Neural cell (in vitro differentiated cells): Measurements from ENCODE around the gene ADGRL1. TPM values are rescaled to one million over a fixed set of nuclear protein-coding genes. Genes with fewer than 3 reads are reported as not detected.
A peak's percentile ranks its signal among the peaks of the same experiment; 100 is the strongest.

Source experiments
- H2AFZ ChIP-seq: fragments of 200-600, 300-800 bp; sonication (generic), shearing (Covaris generic); 2 replicates; pipeline ENCODE4 v1.6.0; 2014; ENCODE audit warnings: low read depth, mild to moderate bottlenecking, antibody characterized with exemption, low read length, moderate library complexity
- H3F3A ChIP-seq: fragments of 200-600 bp; shearing (Covaris generic); 2 replicates; pipeline ENCODE4 v1.6.1; 2016; ENCODE audit warnings: mild to moderate bottlenecking, moderate library complexity, mixed read lengths, antibody characterized with exemption, low read length; ENCODE audit not compliant: insufficient read depth, poor library complexity, severe bottlenecking
- H3K27ac ChIP-seq: fragments of 200-600, 300-800 bp; sonication (generic), shearing (Covaris generic); 2 replicates; pipeline ENCODE4 v1.5.1; 2014; ENCODE audit warnings: mild to moderate bottlenecking, low read length, moderate library complexity
- H3K27me3 ChIP-seq: fragments of 300-800, 200-600 bp; sonication (generic), shearing (Covaris generic); 2 replicates; pipeline ENCODE4 v1.6.0; 2014; ENCODE audit warnings: mild to moderate bottlenecking, low read depth, low read length, moderate library complexity; ENCODE audit not compliant: insufficient read depth
- H3K36me3 ChIP-seq: fragments of 300-800, 200-600 bp; sonication (generic), shearing (Covaris generic); 2 replicates; pipeline ENCODE4 v1.5.1; 2014; ENCODE audit warnings: mild to moderate bottlenecking, antibody characterized with exemption, low read length, moderate library complexity; ENCODE audit not compliant: insufficient read depth
- H3K4me2 ChIP-seq: fragments of 300-800, 200-600 bp; sonication (generic), shearing (Covaris generic); 2 replicates; pipeline ENCODE4 v1.6.0; 2014; ENCODE audit warnings: mild to moderate bottlenecking, low read length
- H3K4me3 ChIP-seq: fragments of 300-800, 200-600 bp; sonication (generic), shearing (Covaris generic); 2 replicates; pipeline ENCODE4 v1.5.1; 2014; ENCODE audit warnings: mild to moderate bottlenecking, low read length, moderate library complexity
- H3K79me2 ChIP-seq: fragments of 200-600 bp; shearing (Covaris generic); replicated peaks from 2 replicates; pipeline ENCODE4 v1.6.0; 2014; ENCODE audit warnings: mild to moderate bottlenecking, low read length, moderate library complexity; ENCODE audit not compliant: insufficient read depth
- H3K9ac ChIP-seq: fragments of 300-800, 200-600 bp; sonication (generic), shearing (Covaris generic); 2 replicates; pipeline ENCODE4 v1.6.1; 2016; ENCODE audit warnings: mild to moderate bottlenecking, low read length, mixed read lengths
- H3K9me2 ChIP-seq: fragments of 200-600 bp; shearing (Covaris generic); 2 replicates; pipeline ENCODE4 v1.6.1; 2016; ENCODE audit warnings: mild to moderate bottlenecking, low read length, mixed read lengths; ENCODE audit not compliant: insufficient read depth
- H3K9me3 ChIP-seq: fragments of 200-600, 300-800 bp; sonication (generic), shearing (Covaris generic); 2 replicates; pipeline ENCODE4 v1.6.1; 2016; ENCODE audit warnings: mild to moderate bottlenecking, mixed run types, low read length, moderate library complexity, mixed read lengths
- H4K20me1 ChIP-seq: fragments of 200-600 bp; shearing (Covaris generic); 2 replicates; pipeline ENCODE4 v1.6.1; 2016; ENCODE audit warnings: mild to moderate bottlenecking, mixed run types; ENCODE audit not compliant: insufficient read depth
- CTCF ChIP-seq: fragments of 450-650 bp; IDR thresholded peaks from 2 replicates; pipeline ENCODE4 v1.5.1; 2014; ENCODE audit warnings: antibody characterized with exemption, mild to moderate bottlenecking, moderate library complexity; ENCODE audit not compliant: poor library complexity, severe bottlenecking
- EP300 ChIP-seq: fragments of 450-650 bp; conservative IDR thresholded peaks from 2 replicates; pipeline ENCODE4 v1.6.1; 2014; ENCODE audit warnings: antibody characterized with exemption, mild to moderate bottlenecking, moderate library complexity; ENCODE audit not compliant: poor library complexity, severe bottlenecking
- EZH2 ChIP-seq: fragments of 200-600, 300-800 bp; shearing (Covaris generic), sonication (generic); IDR thresholded peaks from 2 replicates; pipeline ENCODE4 v1.6.1; 2014; ENCODE audit warnings: antibody characterized with exemption, low read length, borderline replicate concordance, mild to moderate bottlenecking; ENCODE audit not compliant: insufficient read depth, poor library complexity, severe bottlenecking
- MXI1 ChIP-seq: fragments of 450-650 bp; conservative IDR thresholded peaks from 2 replicates; pipeline ENCODE4 v1.6.1; 2014; ENCODE audit warnings: antibody characterized with exemption, mild to moderate bottlenecking; ENCODE audit not compliant: poor library complexity, severe bottlenecking
- POLR2AphosphoS5 ChIP-seq: IDR thresholded peaks from 2 replicates; pipeline ENCODE4 v1.6.1; 2012
- RAD21 ChIP-seq: fragments of 450-650 bp; conservative IDR thresholded peaks from 2 replicates; pipeline ENCODE4 v1.6.1; 2014; ENCODE audit warnings: antibody characterized with exemption, mild to moderate bottlenecking, moderate library complexity
- SMC3 ChIP-seq: fragments of 450-650 bp; conservative IDR thresholded peaks from 2 replicates; pipeline ENCODE4 v1.6.1; 2014; ENCODE audit warnings: antibody characterized with exemption, mild to moderate bottlenecking, moderate library complexity; ENCODE audit not compliant: poor library complexity
- TAF1 ChIP-seq: IDR thresholded peaks from 2 replicates; pipeline ENCODE4 v1.6.1; 2012; ENCODE audit warnings: low read depth
- polyA plus RNA-seq: library from polyadenylated mRNA; depleted of rRNA; stranded (reverse); fragments of >200 nt; gene quantifications from 2 replicates; pipeline ENCODE4 v1.2.3, GENCODE V29; 2014
- TF ChIP-seq, protein P1 (sequence below): IDR thresholded peaks from 2 replicates; pipeline ENCODE4 v1.6.1; 2012; ENCODE audit warnings: borderline replicate concordance

ADGRL1 gene
- polyA plus RNA-seq, 1 donor from 2014 or later: 22.2 TPM

DNA sequence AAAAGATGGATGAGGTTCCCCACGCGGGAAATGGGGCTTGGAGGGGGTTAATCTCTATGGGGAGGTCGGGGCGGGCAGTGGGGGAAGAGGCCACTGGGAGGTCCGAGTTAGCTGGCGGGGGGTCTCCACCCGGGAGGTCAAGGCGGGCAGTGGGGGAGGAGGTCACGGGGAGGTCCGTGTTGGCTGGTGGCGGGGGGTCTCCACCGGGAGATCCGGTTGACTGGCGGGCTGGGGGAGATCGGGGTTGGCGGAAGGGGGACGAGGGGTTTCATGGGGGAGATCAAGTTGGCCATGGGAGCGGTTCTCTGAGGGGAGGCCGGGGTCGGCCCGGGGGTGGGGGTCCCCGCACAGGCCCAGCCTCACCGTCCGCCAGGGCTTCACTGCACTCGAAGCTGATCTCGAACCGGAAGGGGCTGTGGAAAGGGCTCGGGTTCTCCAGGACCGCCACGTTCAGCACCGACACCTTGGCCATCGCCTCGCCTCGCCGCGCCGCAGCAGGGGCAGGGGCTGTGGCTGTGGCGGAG lies 69.9 kb downstream of the ADGRL1 start:
- no peaks in the 10 kb centered on the region for H4K20me1 ChIP-seq
- no peak overlapping the region for H3K27ac ChIP-seq
- H3K36me3 ChIP-seq: no peaks in the 10 kb centered on the region
- no peak for TF ChIP-seq SMC3
- TF ChIP-seq CTCF: no peak
- no peak for TF ChIP-seq EZH2
- TF ChIP-seq MXI1: no peak
- no peak for TF ChIP-seq POLR2AphosphoS5
- TF ChIP-seq RAD21: no peak
- TF ChIP-seq EP300: no peak
- no peak for TF ChIP-seq TAF1
- no peaks in the 10 kb centered on the region for H3K79me2 ChIP-seq
- H3K9ac ChIP-seq: no peak overlapping the region
- peak overlapping the region; percentile 65 for H3K4me2 ChIP-seq
- no peaks in the 10 kb centered on the region for H3K9me3 ChIP-seq
- peak overlapping the region; percentile 85 for H3K4me3 ChIP-seq
- H3F3A ChIP-seq: no peaks in the 10 kb centered on the region
- H3K27me3 ChIP-seq: no peaks in the 10 kb centered on the region
- H3K9me2 ChIP-seq: no peaks in the 10 kb centered on the region
- peak overlapping the region; percentile 33 for H2AFZ ChIP-seq

DNA sequence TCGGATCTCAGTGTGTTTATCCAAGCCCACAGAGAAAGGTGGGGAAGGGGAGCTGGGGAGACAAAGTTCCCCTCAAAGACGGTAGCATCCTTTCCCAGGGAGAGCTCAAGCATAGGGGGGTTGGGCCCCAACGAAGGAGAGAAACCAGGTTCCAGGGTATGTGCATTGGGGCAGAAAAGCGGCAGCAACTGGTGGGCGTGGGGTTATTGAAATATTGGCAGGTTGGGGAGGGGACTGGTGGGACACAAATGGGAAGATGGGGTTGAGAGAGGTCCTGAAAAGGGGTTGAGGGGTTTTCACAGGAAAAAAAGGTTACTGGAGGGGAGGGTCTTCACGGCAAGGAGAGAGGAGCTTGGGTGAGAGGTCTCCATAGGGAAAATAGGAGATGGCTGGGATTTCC lies 70.6 kb downstream of the ADGRL1 start:
- Histone ChIP-seq H4K20me1 (no peaks in the 10 kb centered on the region), H3K36me3 (no peaks in the 10 kb centered on the region), H3K9me3 (no peaks in the 10 kb centered on the region), H3K27me3 (no peaks in the 10 kb centered on the region), H3K27ac (no peak overlapping the region), H3F3A (no peaks in the 10 kb centered on the region), H2AFZ (no peak overlapping the region), H3K4me2 (no peak overlapping the region), H3K4me3 (peak overlapping the region; percentile 85), H3K9ac (no peak overlapping the region), H3K79me2 (no peaks in the 10 kb centered on the region), H3K9me2 (no peaks in the 10 kb centered on the region)
- TF ChIP-seq EZH2 (no peak), MXI1 (no peak), CTCF (no peak), POLR2AphosphoS5 (no peak), TAF1 (no peak), EP300 (no peak), SMC3 (no peak), RAD21 (no peak)
- TF ChIP-seq, protein P1, sequence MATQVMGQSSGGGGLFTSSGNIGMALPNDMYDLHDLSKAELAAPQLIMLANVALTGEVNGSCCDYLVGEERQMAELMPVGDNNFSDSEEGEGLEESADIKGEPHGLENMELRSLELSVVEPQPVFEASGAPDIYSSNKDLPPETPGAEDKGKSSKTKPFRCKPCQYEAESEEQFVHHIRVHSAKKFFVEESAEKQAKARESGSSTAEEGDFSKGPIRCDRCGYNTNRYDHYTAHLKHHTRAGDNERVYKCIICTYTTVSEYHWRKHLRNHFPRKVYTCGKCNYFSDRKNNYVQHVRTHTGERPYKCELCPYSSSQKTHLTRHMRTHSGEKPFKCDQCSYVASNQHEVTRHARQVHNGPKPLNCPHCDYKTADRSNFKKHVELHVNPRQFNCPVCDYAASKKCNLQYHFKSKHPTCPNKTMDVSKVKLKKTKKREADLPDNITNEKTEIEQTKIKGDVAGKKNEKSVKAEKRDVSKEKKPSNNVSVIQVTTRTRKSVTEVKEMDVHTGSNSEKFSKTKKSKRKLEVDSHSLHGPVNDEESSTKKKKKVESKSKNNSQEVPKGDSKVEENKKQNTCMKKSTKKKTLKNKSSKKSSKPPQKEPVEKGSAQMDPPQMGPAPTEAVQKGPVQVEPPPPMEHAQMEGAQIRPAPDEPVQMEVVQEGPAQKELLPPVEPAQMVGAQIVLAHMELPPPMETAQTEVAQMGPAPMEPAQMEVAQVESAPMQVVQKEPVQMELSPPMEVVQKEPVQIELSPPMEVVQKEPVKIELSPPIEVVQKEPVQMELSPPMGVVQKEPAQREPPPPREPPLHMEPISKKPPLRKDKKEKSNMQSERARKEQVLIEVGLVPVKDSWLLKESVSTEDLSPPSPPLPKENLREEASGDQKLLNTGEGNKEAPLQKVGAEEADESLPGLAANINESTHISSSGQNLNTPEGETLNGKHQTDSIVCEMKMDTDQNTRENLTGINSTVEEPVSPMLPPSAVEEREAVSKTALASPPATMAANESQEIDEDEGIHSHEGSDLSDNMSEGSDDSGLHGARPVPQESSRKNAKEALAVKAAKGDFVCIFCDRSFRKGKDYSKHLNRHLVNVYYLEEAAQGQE: no peak
